ENCODE data around the gene DHTKD1.
A peak's percentile ranks its signal among the peaks of the same experiment; 100 is the strongest.
"Not testable (repeated sequence)": the region's sequence is repeated elsewhere in the genome, so short reads cannot be mapped to it uniquely, and the experiment has no call there.

The DHTKD1 gene

DNA sequence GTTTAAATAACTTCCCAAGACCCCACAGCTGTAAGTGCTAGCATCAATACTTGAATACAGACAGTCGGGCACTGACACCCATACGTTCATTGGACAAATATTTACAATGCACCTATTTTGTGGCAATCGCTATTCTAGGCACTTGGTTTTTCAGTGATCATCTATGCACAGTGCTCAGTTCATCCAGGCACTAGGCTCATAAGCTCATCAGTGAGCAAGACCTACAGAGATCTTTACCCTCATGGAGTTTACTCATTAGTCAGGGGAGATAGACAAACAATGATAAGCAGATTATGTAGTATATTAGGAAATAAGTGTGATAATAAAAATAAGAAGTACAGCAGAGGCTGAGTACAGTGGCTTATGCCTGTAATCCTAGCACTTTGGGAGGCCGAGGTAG lies 7.6 kb upstream of the DHTKD1 start:
- no peak for DNase-seq

DNA sequence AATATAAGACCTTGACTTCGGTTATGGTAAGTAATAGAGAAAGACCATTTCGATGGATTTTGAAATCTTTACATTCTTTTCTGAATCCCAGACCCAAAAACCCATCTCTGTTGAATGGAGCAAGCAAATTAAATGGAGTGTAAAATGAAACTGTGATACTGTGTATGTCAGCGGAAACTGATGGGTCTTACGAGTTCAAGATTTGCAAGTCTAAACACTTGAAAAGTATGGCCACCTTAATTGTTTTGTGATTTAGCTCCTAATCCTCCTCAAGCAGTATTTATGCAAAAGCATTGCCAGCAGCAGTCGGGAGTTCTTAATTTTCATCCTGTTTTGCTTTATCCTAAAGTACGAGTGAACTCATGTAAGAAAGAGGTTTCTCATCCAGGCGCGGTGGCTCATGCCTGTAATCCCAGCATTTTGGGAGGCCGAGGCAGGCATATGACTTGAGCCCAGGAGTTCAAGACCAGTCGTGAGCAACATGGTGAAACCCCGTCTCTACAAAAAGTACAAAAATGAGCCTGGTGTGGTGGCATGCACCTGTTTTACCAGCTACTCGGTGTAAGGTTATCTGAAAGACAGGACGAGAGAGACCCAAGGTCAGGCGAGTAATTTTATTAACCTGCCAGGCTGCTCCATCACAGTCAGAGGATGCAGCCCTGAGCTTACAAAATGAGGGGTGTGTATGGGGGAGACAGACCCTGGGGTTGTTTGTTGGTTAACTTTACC lies 5.8 kb upstream of the DHTKD1 start:
- no peak for DNase-seq

- DNase-seq: no peak
These were observed 5.3 kb upstream of the DHTKD1 start for GRCh38 chr10:12063483-12063818.

GRCh38 chr10:12067336-12067735 lies 1.4 kb upstream of the DHTKD1 start:
- DNase-seq: no peak

DNA sequence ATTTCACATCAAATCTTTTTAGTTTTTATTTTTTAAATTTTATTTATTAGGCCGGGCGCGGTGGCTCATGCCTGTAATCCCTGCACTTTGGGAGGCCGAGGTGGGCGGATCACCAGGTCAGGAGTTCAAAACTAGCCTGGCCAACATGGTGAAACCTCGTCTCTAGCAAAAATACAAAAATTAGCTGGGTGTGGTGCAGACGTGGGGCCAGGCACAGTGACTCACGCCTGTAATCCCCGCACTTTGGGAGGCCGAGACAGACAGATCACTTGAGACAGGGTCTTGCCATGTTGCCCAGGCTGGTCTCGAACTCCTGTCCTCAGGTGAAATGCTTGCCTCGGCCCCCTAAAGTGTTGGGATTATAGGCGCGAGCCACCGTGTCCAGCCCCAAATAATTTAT lies 2.7 kb downstream of the DHTKD1 start:
- DNase-seq: not testable (repeated sequence)

- no peak for DNase-seq
These were observed 4.8 kb downstream of the DHTKD1 start for GRCh38 chr10:12073526-12073925.

DNA sequence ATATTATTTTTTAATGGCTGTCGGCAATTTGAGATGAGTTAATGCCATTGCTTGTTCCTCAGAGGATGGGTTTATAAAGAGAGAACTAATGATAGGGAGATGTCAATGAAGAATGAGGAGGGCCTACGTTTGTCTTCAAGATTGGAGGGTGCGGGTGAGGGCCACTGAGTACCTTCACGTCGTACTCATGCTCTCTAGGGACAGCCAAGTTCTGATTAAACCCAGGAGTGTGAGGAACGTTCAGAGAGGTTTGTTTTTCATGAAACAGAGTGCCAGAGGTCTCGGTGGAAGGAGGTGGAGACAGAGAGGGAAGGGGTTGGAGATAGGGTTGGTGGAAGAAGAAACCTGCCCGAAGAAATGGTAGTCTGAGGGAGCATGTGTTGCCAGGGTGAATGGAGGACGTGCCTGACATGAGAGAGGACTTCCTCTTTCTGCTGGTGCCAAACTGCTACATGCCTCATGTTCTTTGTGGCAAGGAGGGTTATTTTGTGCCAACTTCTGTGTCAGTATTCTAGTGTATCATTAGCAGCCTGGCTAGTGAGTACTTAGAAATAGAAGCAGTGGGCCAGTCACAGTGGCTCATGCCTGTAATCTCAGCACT lies 8.9 kb downstream of the DHTKD1 start:
- no peak for DNase-seq

DNA sequence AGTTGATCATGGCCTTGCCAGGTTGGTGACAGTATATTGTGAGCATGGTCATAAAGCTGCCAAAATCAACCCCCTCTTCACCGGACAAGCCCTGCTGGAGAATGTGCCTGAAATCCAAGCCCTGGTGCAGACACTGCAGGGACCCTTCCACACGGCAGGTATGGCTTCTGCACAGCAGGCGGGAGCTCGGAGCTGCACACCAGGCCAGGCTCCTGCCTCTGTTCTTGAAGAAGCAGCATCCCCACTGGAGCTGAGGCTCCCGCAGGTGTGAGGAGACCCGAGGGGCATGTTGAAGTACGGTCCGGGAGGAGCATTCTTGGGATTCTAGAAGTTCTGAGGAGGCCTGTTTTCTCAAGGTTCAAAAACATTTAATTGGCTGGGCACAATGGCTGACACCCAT lies 12.7 kb downstream of the DHTKD1 start:
- no peak for DNase-seq

GRCh38 chr10:12081879-12082557 lies 13.3 kb downstream of the DHTKD1 start:
- DNase-seq: no peak

GRCh38 chr10:12088919-12089318 lies 20.2 kb downstream of the DHTKD1 start:
- no peak for DNase-seq

DNA sequence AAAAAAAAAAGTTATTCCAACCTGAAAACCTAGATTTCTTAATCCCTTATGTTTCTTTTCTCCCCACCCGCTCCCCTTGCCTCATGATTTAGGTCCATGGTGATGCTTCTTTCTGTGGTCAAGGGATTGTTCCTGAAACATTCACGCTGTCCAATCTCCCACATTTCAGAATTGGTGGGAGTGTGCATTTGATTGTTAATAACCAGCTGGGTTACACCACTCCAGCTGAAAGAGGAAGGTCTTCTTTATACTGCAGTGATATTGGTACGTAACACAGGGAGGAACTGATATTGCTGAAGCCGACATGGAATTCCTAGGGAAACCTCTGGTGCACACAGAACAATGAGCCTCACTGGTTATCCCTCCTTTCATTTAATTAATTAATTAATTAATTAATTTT lies 22.7 kb downstream of the DHTKD1 start:
- DNase-seq: no peak

- DNase-seq: not testable (repeated sequence)
These were observed 28.6 kb downstream of the DHTKD1 start for GRCh38 chr10:12097361-12097760.

DNA sequence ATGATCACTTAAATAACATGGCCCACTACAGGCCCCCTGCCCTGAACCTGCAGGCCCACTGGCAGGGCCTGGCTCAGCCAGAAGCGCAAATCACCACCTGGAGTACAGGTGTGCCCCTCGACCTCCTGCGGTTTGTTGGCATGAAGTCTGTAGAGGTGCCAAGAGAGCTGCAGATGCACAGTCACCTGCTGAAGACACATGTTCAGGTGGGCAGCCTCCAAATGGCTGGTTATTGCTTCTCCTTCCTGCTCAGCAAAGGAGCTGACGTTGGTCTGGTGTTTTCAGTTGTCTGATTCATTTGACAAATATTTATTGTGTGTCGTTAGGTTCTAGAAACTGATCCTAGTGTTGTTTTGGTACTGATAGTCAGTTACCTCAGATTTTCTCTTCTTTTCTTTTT lies 29.0 kb downstream of the DHTKD1 start:
- DNase-seq: no peak

DNA sequence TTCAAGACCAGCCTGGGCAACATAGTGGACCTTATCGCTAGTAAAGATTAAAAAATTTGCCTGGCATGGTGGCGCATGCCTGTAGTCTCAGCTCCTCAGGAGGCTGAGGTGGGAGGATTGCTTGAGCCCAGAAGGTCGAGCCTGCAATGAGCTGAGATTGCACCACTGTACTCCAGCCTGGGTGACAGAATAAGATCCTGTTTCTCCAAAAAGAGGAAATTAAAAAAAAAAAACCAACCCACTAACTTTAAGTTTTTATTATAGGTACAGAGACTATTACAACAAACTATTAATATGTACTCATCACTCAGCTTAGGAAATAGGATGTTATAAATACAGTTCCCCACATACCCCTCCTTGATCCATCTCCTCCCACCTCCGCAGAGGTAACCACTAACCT lies 30.2 kb downstream of the DHTKD1 start:
- DNase-seq: no peak

DNA sequence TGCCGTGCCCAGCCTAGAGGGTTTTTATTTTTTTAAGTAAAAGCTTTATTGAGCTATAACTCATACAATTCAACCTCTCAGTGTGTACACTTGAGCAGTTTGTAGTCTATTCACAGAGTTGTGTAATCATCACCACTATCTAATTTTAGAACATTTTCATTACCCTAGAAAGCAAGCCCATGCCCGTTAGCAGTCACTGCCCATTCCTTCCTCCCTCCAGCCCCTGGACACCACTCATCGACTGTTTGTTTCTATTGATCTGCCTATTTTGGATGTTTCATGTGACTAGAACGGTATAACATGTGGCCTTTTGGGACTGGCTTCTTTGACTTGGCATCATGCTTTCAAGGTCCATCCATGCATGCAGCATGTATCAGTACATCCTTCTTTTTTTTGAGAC lies 35.0 kb downstream of the DHTKD1 start:
- DNase-seq: no peak

- DNase-seq: no peak
These were observed 39.0 kb downstream of the DHTKD1 start for GRCh38 chr10:12107781-12108180.

DNA sequence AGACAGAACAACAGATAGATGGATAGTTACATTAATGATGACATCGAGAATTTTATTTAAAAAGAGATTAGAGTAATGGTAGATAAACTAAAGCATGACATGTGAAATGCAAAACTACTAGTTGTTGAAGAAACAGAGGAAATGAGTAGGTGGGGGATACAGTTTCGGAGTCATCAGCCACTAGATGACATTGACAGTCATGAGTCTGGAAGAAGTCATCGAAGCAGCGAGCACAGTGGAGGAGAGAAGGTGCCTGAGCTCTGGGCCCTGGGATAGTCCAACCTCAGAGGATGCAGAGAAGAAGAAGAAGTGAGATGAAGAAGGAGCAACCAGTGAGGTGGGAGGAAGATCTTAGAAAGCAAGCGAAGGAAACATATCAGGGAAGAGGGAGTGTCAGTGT lies 40.5 kb downstream of the DHTKD1 start:
- DNase-seq: no peak

- DNase-seq: no peak
These were observed 42.8 kb downstream of the DHTKD1 start for GRCh38 chr10:12111528-12111927.

DNA sequence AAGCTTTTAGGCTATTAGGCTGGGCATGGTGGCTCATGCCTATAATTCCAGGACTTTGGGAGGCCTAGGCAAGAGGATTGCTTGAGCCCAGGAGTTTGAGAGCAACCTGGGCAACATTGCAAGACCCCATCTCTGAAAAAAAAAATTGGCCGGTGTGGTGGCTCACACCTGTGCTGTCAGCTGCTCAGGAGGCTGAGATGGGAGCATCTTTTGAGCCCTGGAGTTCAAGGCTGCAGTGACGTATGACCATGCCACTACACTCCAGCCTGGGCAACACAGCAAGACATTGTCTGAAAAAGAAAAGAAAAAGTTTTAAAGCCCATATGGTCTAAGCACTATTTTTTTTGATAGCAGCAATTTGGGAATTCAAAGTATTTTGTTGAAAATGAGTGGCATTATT lies 44.9 kb downstream of the DHTKD1 start:
- no peak for DNase-seq

- no peak for DNase-seq
These were observed 52.9 kb downstream of the DHTKD1 start for GRCh38 chr10:12121673-12122072.

DNA sequence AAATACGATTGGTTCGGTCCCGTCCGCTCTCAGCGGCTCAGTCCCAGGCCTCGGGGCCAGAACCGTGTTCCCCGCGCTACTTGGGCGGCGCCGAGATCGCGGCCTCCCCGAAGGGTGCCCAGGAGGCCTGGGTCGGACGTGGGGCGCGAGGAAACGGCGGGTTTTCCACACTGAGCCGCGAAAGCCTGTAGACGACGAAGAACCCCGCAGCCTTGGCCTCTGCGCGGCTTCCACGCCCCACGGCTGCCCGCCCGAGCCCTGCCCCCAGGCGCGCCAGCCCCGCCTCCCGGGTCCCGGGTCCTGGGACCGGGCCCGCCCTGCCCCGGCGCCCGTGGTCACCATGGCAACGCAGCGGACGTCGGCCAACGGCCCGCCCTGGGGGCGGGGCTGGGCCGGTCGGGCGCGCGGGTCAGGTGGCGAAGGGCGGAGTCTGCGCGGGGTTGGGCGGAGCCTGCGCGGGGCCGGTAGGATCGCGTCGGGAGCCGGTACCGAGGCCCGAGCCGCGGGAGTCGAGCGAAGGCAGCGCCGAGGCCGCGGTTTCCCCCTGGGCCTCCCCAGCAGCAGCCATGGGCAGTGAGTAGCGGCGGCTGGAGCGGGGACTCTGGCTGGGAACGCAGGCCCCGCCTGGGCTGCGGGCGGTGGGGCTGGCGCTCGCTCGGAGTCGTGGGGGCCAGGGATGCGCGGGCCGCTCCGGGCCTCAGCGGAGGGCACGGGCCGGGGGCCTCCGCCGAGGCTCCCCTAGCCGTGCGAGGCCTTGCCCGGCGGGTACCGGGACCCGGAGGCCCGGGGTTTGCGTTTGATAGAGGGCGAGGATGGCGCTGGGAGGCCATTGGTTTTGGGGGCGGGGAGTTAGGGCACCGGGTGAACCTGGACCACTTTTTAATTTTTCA lies 60.7 kb downstream of the DHTKD1 start, which contains the start of gene SEC61A2:
Gene SEC61A2, plus strand, starts transcription at position 456 of the 890 bp plus-strand sequence. Its CDS starts 111 bp downstream, at position 567.
- DNase-seq: peak; percentile 93

- DNase-seq: no peak
These were observed 61.6 kb downstream of the DHTKD1 start for GRCh38 chr10:12130237-12130872.

All from right kidney (tissue), 1 donor.